K562 (cell line): ENCODE results near the gene INSR. TPM values are rescaled to one million over a fixed set of nuclear protein-coding genes. Genes with fewer than 3 reads are reported as not detected.

ENCODE experiments used
- ATF2 ChIP-seq: sonication (generic); formaldehyde crosslinking; IDR thresholded peaks from 2 replicates; pipeline ENCODE4 v1.8.1; 2022; ENCODE audit warnings: missing genetic modification reagents
- DEAF1 ChIP-seq: fragments of 450-650 bp; formaldehyde crosslinking; IDR thresholded peaks from 2 replicates; pipeline ENCODE4 v1.4.0; 2020; ENCODE audit warnings: mild to moderate bottlenecking, moderate library complexity
- E2F3 ChIP-seq: fragments of 250-450 bp; sonication (Bioruptor Pico); IDR thresholded peaks from 2 replicates; pipeline ENCODE4 v1.4.0; 2020; ENCODE audit warnings: mild to moderate bottlenecking
- ELF2 ChIP-seq: fragments of 250-450 bp; sonication (Bioruptor Pico); IDR thresholded peaks from 2 replicates; pipeline ENCODE4 v1.5.0; 2021; ENCODE audit warnings: mild to moderate bottlenecking
- GATAD2A ChIP-seq: fragments of 450-650 bp; IDR thresholded peaks from 2 replicates; pipeline ENCODE4 v1.6.1; 2017
- GTF2E2 ChIP-seq: fragments of 200-800 bp; sonication (Bioruptor generic); IDR thresholded peaks from 2 replicates; pipeline ENCODE4 v1.6.1; 2016; ENCODE audit warnings: missing genetic modification characterization, missing compliant biosample characterization
- MNT ChIP-seq, 2 experiments: fragments of 450-650 bp; conservative IDR thresholded peaks; 2 replicates each; pipeline ENCODE4 v1.6.1; 2017; ENCODE audit warnings: mild to moderate bottlenecking in 2 of 2, moderate library complexity in 2 of 2
- PYGO2 ChIP-seq: fragments of 450-650 bp; IDR thresholded peaks from 2 replicates; pipeline ENCODE4 v1.6.1; 2016; ENCODE audit warnings: mild to moderate bottlenecking, missing genetic modification characterization, moderate library complexity, missing compliant biosample characterization
- SLC30A9 ChIP-seq: fragments of 250-450 bp; sonication (Bioruptor Pico); IDR thresholded peaks from 2 replicates; pipeline ENCODE4 v1.8.0; 2022; ENCODE audit warnings: mild to moderate bottlenecking, moderate library complexity
- TAF7 ChIP-seq: fragments of 450-650 bp; IDR thresholded peaks from 2 replicates; pipeline ENCODE4 v1.6.1; 2016; ENCODE audit warnings: missing genetic modification characterization, missing compliant biosample characterization
- TCF15 ChIP-seq: fragments of 250-450 bp; sonication (Bioruptor Pico); IDR thresholded peaks from 2 replicates; pipeline ENCODE4 v1.8.0; 2022; ENCODE audit warnings: moderate library complexity, mild to moderate bottlenecking, inconsistent platforms
- TRIM28 ChIP-seq: fragments of 450-650 bp; IDR thresholded peaks from 2 replicates; pipeline ENCODE4 v1.6.1; 2017
- VEZF1 ChIP-seq: fragments of 200-800 bp; sonication (Bioruptor generic); IDR thresholded peaks from 2 replicates; pipeline ENCODE4 v1.6.1; 2017; ENCODE audit warnings: missing genetic modification characterization, missing compliant biosample characterization
- ZBTB2 ChIP-seq: fragments of 450-650 bp; IDR thresholded peaks from 2 replicates; pipeline ENCODE4 v1.6.1; 2016; ENCODE audit warnings: antibody characterized with exemption
- ZNF12 ChIP-seq: sonication (generic); formaldehyde crosslinking; IDR thresholded peaks from 2 replicates; pipeline ENCODE4 v1.4.0; 2020; ENCODE audit warnings: mild to moderate bottlenecking, missing genetic modification reagents
- ZNF79 ChIP-seq: fragments of 250-450 bp; sonication (Bioruptor Pico); IDR thresholded peaks from 2 replicates; pipeline ENCODE4 v1.4.0; 2020; ENCODE audit warnings: low read depth, mild to moderate bottlenecking, moderate library complexity
- polyA plus RNA-seq, 8 experiments: library from polyadenylated mRNA; depleted of rRNA in 4 of 8; stranded (reverse) in 5 of 8; unstranded in 3 of 8; fragments of >200 nt; fragmentation: Nextera tagmentation in 2 of 8; fragmentation: Illumina TruSeq in 1 of 8; extraction: Ambion mirVana in 2 of 8; extraction: Trizol in 1 of 8; gene quantifications; 2 replicates each; pipeline versions ENCODE4 v1.2.1 to v1.2.3, GENCODE V29; 2011 to 2014; ENCODE audit warnings: inconsistent platforms in 1 of 8, missing spikeins in 1 of 8
- total RNA-seq, 7 experiments: library from RNA; depleted of rRNA in 6 of 7; stranded (reverse); fragments of >200 nt in 6 of 7; fragmentation: Illumina TruSeq in 2 of 7; extraction: Trizol in 2 of 7; gene quantifications; 2 replicates each; pipeline versions ENCODE4 v1.2.1 to v1.2.3, GENCODE V29; 2011 to 2021; ENCODE audit warnings: low replicate concordance in 1 of 7

INSR gene
- total and polyA plus RNA-seq, 9 of the 15 experiments (the other 6 are each of a cell fraction or from before 2014, with no cell fraction given), result 0.04 to 0.88 (median 0.41) TPM

GRCh38 chr19:7069042-7069903 is 224.9 kb downstream of the INSR start, which contains the start of gene ZNF557 (continued):
- TF ChIP-seq ATF2 (CRISPR knock-in tag) (no peak), GTF2E2 (tag) (no peak), SLC30A9 (CRISPR knock-in tag) (no peak), ZBTB2 (no peak), DEAF1 (CRISPR knock-in tag) (no peak), TAF7 (tag) (no peak), PYGO2 (tag) (no peak), TCF15 (CRISPR knock-in tag) (no peak), ELF2 (CRISPR knock-in tag) (peak; percentile 86), MNT (conservative IDR thresholded peaks at IDR 0.05) (peak; percentile 82 to 93), VEZF1 (CRISPR knock-in tag) (peak; percentile 54; the same call in 1 of the 2 replicates), ZNF12 (CRISPR knock-in tag) (no peak), E2F3 (no peak), TRIM28 (no peak; the same call in 1 of the 2 replicates), GATAD2A (no peak), ZNF79 (CRISPR knock-in tag) (no peak)
